Breast epithelium (tissue), 3 donors: ENCODE measurements around the gene DUS2.

Experiments
- POLR2A ChIP-seq: fragments of 450-650 bp; IDR thresholded peaks from one replicate; pipeline ENCODE4 v1.6.1; 2016; ENCODE audit warnings: antibody characterized with exemption, mild to moderate bottlenecking, moderate library complexity
- TF ChIP-seq, protein P1 (sequence below), 3 donors: fragments of 450-650 bp; IDR thresholded peaks; one replicate each; pipeline ENCODE4 v1.5.1; 2016 to 2017; ENCODE audit warnings: antibody characterized with exemption in 3 of 3, mild to moderate bottlenecking in 3 of 3, moderate library complexity in 3 of 3

DNA sequence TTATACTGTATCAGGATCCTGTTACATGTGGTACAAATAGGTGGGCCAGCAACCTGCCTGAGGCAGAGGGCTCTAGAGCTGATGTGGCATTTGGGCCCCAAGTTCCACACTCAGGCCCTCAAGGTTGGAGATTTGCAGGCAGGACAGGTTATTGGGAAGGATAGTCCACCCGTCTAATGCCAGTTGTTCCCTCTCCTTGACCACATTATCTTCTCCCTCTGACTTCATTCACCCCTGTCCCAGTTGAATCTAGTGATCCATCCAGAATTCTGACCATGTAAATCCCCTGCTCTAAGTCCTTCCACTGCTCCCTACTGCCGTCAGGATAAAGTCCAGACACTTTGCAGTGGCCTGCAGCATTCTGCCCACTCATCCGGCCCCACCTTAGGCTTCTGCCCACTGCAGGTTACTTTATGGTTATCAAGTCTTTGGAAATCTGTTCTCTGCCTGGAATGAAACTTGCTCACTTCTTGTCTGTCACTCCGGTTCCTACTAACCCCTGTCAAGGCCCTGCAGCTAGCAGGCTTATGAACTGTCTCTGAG lies 60.2 kb downstream of the DUS2 start:
- TF ChIP-seq, protein P1, sequence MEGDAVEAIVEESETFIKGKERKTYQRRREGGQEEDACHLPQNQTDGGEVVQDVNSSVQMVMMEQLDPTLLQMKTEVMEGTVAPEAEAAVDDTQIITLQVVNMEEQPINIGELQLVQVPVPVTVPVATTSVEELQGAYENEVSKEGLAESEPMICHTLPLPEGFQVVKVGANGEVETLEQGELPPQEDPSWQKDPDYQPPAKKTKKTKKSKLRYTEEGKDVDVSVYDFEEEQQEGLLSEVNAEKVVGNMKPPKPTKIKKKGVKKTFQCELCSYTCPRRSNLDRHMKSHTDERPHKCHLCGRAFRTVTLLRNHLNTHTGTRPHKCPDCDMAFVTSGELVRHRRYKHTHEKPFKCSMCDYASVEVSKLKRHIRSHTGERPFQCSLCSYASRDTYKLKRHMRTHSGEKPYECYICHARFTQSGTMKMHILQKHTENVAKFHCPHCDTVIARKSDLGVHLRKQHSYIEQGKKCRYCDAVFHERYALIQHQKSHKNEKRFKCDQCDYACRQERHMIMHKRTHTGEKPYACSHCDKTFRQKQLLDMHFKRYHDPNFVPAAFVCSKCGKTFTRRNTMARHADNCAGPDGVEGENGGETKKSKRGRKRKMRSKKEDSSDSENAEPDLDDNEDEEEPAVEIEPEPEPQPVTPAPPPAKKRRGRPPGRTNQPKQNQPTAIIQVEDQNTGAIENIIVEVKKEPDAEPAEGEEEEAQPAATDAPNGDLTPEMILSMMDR (IDR thresholded peaks at IDR 0.05) = no peak
- no peak for TF ChIP-seq POLR2A
